Uterus (tissue), 4 donors: ENCODE results near the gene KCNMA1. TPM values are rescaled to one million over a fixed set of nuclear protein-coding genes. Genes with fewer than 3 reads are reported as not detected.
A peak's percentile ranks its signal among the peaks of the same experiment; 100 is the strongest.

Experiments
- DNase-seq, 2 donors: peaks; one replicate each; pipeline ENCODE4 v3.0.0-alpha.2; 2019 to 2020
- H3K27ac ChIP-seq, 2 donors: fragments of 200-600 bp; sonication (generic); 1 replicate in 1 of 2; 2 replicates in 1 of 2; pipeline ENCODE4 v1.5.1; 2016 to 2018
- H3K27me3 ChIP-seq, 2 donors: fragments of 200-600 bp; sonication (generic); one replicate each; pipeline ENCODE4 v1.5.1; 2018 to 2019; ENCODE audit warnings: control low read depth in 1 of 2
- H3K36me3 ChIP-seq, 2 donors: fragments of 200-600 bp; sonication (generic); one replicate each; pipeline ENCODE4 v1.5.1; 2019; ENCODE audit warnings: control low read depth in 1 of 2
- H3K4me1 ChIP-seq, 2 donors: fragments of 200-600 bp; sonication (generic); one replicate each; pipeline ENCODE4 v1.5.1; 2018 to 2019; ENCODE audit warnings: control low read depth in 1 of 2
- H3K4me3 ChIP-seq, 2 donors: fragments of 200-600 bp; sonication (generic); 1 replicate in 1 of 2; 2 replicates in 1 of 2; pipeline ENCODE4 v1.5.1; 2018 to 2019; ENCODE audit warnings: mild to moderate bottlenecking in 1 of 2
- H3K9me3 ChIP-seq, 2 donors: fragments of 200-600 bp; sonication (generic); one replicate each; pipeline ENCODE4 v1.5.1; 2019; ENCODE audit warnings: control low read depth in 1 of 2
- CTCF ChIP-seq, 4 experiments: fragments of 200-600 bp in 2 of 4; fragments of 450-650 bp in 2 of 4; sonication (generic) in 2 of 4; IDR thresholded peaks; one replicate each; pipeline ENCODE4 v1.5.1; 2016 to 2019; ENCODE audit warnings: antibody characterized with exemption in 4 of 4, mild to moderate bottlenecking in 2 of 4, moderate library complexity in 1 of 4
- POLR2A ChIP-seq, 2 donors: fragments of 450-650 bp; IDR thresholded peaks; one replicate each; pipeline ENCODE4 v1.6.1; 2016; ENCODE audit warnings: antibody characterized with exemption in 2 of 2, mild to moderate bottlenecking in 1 of 2, moderate library complexity in 1 of 2
- intact Hi-C: fragments of 100-400 bp; cut with DNase I; formaldehyde crosslinking; loops from one replicate; pipeline ENCODE4 v1.15.1; 2023; ENCODE audit warnings: low total_unique reads
- total RNA-seq, 4 donors: library from RNA; depleted of rRNA in 3 of 4; stranded (reverse); fragments of >200 nt in 3 of 4; gene quantifications; one replicate each; pipeline versions ENCODE4 v1.1.0 to v1.2.4, GENCODE V29; 2014 to 2023
- donor health status: DM: yes; HTN: yes; CAD: no.

Gene KCNMA1
- total RNA-seq, 4 donors from 2014 or later: 86.2 to 236 (median 164) TPM

GRCh38 chr10:76971547-76972170 is 665.9 kb downstream of the KCNMA1 start:
- TF ChIP-seq CTCF (IDR thresholded peaks at IDR 0.05): no peak
- TF ChIP-seq POLR2A (IDR thresholded peaks at IDR 0.05): no peak
- DNase-seq: no peak
- intact Hi-C loops: no loop called here
- no peaks in the 10 kb centered on the region for H3K9me3 ChIP-seq
- peaks cover 0 to 11% of the 10 kb centered on the region in 2 donors for H3K4me1 ChIP-seq
- H3K27me3 ChIP-seq: no peaks in the 10 kb centered on the region
- H3K4me3 ChIP-seq: no peak overlapping the region
- H3K36me3 ChIP-seq: no peaks in the 10 kb centered on the region
- peak overlapping the region in 1 of 2 donors; percentile 63 for H3K27ac ChIP-seq

- no peak for DNase-seq
- no peaks in the 10 kb centered on the region for H3K27me3 ChIP-seq
- H3K9me3 ChIP-seq: no peaks in the 10 kb centered on the region
- TF ChIP-seq CTCF (IDR thresholded peaks at IDR 0.05) (no peak), POLR2A (IDR thresholded peaks at IDR 0.05) (no peak)
- H3K27ac ChIP-seq: peak overlapping the region in 1 of 2 donors; percentile 21
- peaks cover 0 to 11% of the 10 kb centered on the region in 2 donors for H3K4me1 ChIP-seq
- no peaks in the 10 kb centered on the region for H3K36me3 ChIP-seq
- intact Hi-C loops: no loop called here
- H3K4me3 ChIP-seq: no peak overlapping the region
Measured at GRCh38 chr10:76970711-76971519, 666.7 kb downstream of the KCNMA1 start.

GRCh38 chr10:76969366-76969948 is 668.2 kb downstream of the KCNMA1 start:
- H3K9me3 ChIP-seq: no peaks in the 10 kb centered on the region
- no peak for DNase-seq
- no peaks in the 10 kb centered on the region for H3K27me3 ChIP-seq
- H3K36me3 ChIP-seq: no peaks in the 10 kb centered on the region
- no peak overlapping the region for H3K4me3 ChIP-seq
- no peak overlapping the region for H3K27ac ChIP-seq
- peaks cover 0 to 11% of the 10 kb centered on the region in 2 donors for H3K4me1 ChIP-seq
- intact Hi-C loops: no loop called here
- TF ChIP-seq CTCF (IDR thresholded peaks at IDR 0.05): no peak
- TF ChIP-seq POLR2A (IDR thresholded peaks at IDR 0.05): no peak

GRCh38 chr10:76968483-76968882 is 669.1 kb downstream of the KCNMA1 start:
- intact Hi-C loops: no loop called here
- TF ChIP-seq CTCF (IDR thresholded peaks at IDR 0.05) (no peak), POLR2A (IDR thresholded peaks at IDR 0.05) (no peak)
- Histone ChIP-seq H3K4me3 (no peak overlapping the region), H3K36me3 (no peaks in the 10 kb centered on the region), H3K4me1 (peaks cover 0 to 11% of the 10 kb centered on the region in 2 donors), H3K9me3 (no peaks in the 10 kb centered on the region), H3K27me3 (no peaks in the 10 kb centered on the region), H3K27ac (no peak overlapping the region)
- no peak for DNase-seq

- Histone ChIP-seq H3K27me3 (no peaks in the 10 kb centered on the region), H3K27ac (peak overlapping the region in 1 of 2 donors; percentile 21), H3K4me3 (no peak overlapping the region), H3K4me1 (no peaks in the 10 kb centered on the region), H3K9me3 (no peaks in the 10 kb centered on the region), H3K36me3 (no peaks in the 10 kb centered on the region)
- no peak for TF ChIP-seq CTCF (IDR thresholded peaks at IDR 0.05)
- intact Hi-C loops: no loop called here
- peak in 1 of 2 donors; percentile 33 for DNase-seq
Measured at GRCh38 chr10:76962851-76963250, 674.8 kb downstream of the KCNMA1 start.
